Measurements from ENCODE around the gene KLHL29. TPM values are rescaled to one million over a fixed set of nuclear protein-coding genes. Genes with fewer than 3 reads are reported as not detected.

KLHL29 gene
- total RNA-seq, 3 donors from 2014 or later (not counting 1 experiment from before 2014, with no cell fraction given), result 0.24 to 0.43 (median 0.33) TPM

- H3K36me3 ChIP-seq (ENCODE audit: control insufficient read depth, insufficient read depth, low read length), result no peaks in the 10 kb centered on the region
- intact Hi-C loops (cut with micrococcal nuclease), result no loop called here
These were observed 224.3 kb downstream of the KLHL29 start for GRCh38 chr2:23609254-23609653.

GRCh38 chr2:23611839-23612238 lies 226.9 kb downstream of the KLHL29 start:
- H3K9me3 Mint-ChIP-seq, result peaks cover 0 to 4% of the 10 kb centered on the region in 2 donors
- DNase-seq (no peak), ATAC-seq (no peak)
- peaks cover 4 to 48% of the 10 kb centered on the region in 2 donors for H3K27me3 Mint-ChIP-seq (ENCODE audit: low read depth in 2 of 2)
- no peaks in the 10 kb centered on the region for H3K36me3 ChIP-seq (ENCODE audit: control insufficient read depth, insufficient read depth, low read length)
- H3K4me1 Mint-ChIP-seq, result peaks cover 14% of the 10 kb centered on the region in 2 donors
- H3K27me3 ChIP-seq (ENCODE audit: control insufficient read depth, insufficient read depth, low read length), result no peaks in the 10 kb centered on the region
- no peak for TF ChIP-seq CTCF (IDR thresholded peaks at IDR 0.05)
- no peak overlapping the region for H3K27ac ChIP-seq (ENCODE audit: low read length)
- peaks cover 6% of the 10 kb centered on the region for H3K36me3 Mint-ChIP-seq
- no peak overlapping the region for H3K4me3 ChIP-seq (ENCODE audit: low read length)
- H3K9me3 ChIP-seq (ENCODE audit: control insufficient read depth, insufficient read depth, low read length), result peaks cover 7% of the 10 kb centered on the region
- 97% methylated on average over 2 of the region's 3 CpGs for WGBS (ENCODE audit: insufficient coverage)
- intact Hi-C loops (cut with micrococcal nuclease), result no loop called here
- no peak overlapping the region for H3K27ac Mint-ChIP-seq
- no peak overlapping the region for H3K4me3 Mint-ChIP-seq
- H3K4me1 ChIP-seq (ENCODE audit: control insufficient read depth, insufficient read depth, low read length), result peaks cover 10% of the 10 kb centered on the region

More at GRCh38 chr2:23609254-23609653, 224.3 kb downstream of the KLHL29 start:
- TF ChIP-seq CTCF (IDR thresholded peaks at IDR 0.05), result no peak
- Mint-ChIP-seq H3K4me3 (no peak overlapping the region), H3K9me3 (peaks cover 2 to 9% of the 10 kb centered on the region in 2 donors), H3K27ac (no peak overlapping the region), H3K4me1 (peaks cover 5% of the 10 kb centered on the region in 2 donors), H3K36me3 (peaks cover 6% of the 10 kb centered on the region), H3K27me3 (ENCODE audit: low read depth in 2 of 2) (peaks cover 4 to 43% of the 10 kb centered on the region in 2 donors)
- 64% methylated on average over 7 of the region's 7 CpGs for WGBS (ENCODE audit: insufficient coverage)
- no peaks in the 10 kb centered on the region for H3K27me3 ChIP-seq (ENCODE audit: control insufficient read depth, insufficient read depth, low read length)
- H3K4me1 ChIP-seq (ENCODE audit: control insufficient read depth, insufficient read depth, low read length), result peaks cover 4% of the 10 kb centered on the region
- peaks cover 13% of the 10 kb centered on the region for H3K9me3 ChIP-seq (ENCODE audit: control insufficient read depth, insufficient read depth, low read length)
- H3K4me3 ChIP-seq (ENCODE audit: low read length), result no peak overlapping the region
- H3K27ac ChIP-seq (ENCODE audit: low read length), result no peak overlapping the region
- DNase-seq (no peak), ATAC-seq (no peak)

GRCh38 chr2:23614701-23615100 lies 229.7 kb downstream of the KLHL29 start:
- peaks cover 0 to 33% of the 10 kb centered on the region in 2 donors for H3K27me3 Mint-ChIP-seq (ENCODE audit: low read depth in 2 of 2)
- no peak overlapping the region for H3K4me3 ChIP-seq (ENCODE audit: low read length)
- no peaks in the 10 kb centered on the region for H3K36me3 ChIP-seq (ENCODE audit: control insufficient read depth, insufficient read depth, low read length)
- H3K27me3 ChIP-seq (ENCODE audit: control insufficient read depth, insufficient read depth, low read length), result no peaks in the 10 kb centered on the region
- no peak overlapping the region for H3K27ac Mint-ChIP-seq
- H3K27ac ChIP-seq (ENCODE audit: low read length), result no peak overlapping the region
- H3K4me3 Mint-ChIP-seq, result no peak overlapping the region
- intact Hi-C loops (cut with micrococcal nuclease), result no loop called here
- peak in 1 of 3 donors; percentile 32 for ATAC-seq
- H3K4me1 Mint-ChIP-seq, result peaks cover 14% of the 10 kb centered on the region in 2 donors
- no peak for TF ChIP-seq CTCF (IDR thresholded peaks at IDR 0.05)
- 9% methylated on average over 12 of the region's 12 CpGs for WGBS (ENCODE audit: insufficient coverage)
- peaks cover 0 to 4% of the 10 kb centered on the region in 2 donors for H3K9me3 Mint-ChIP-seq
- H3K9me3 ChIP-seq (ENCODE audit: control insufficient read depth, insufficient read depth, low read length), result peaks cover 2% of the 10 kb centered on the region
- peaks cover 6% of the 10 kb centered on the region for H3K36me3 Mint-ChIP-seq
- H3K4me1 ChIP-seq (ENCODE audit: control insufficient read depth, insufficient read depth, low read length), result peaks cover 10% of the 10 kb centered on the region
- DNase-seq, result no peak
